SKM-1 (cell line): ENCODE results near the gene TXNRD2.

ENCODE experiments used
- DNase-seq: peaks from one replicate; lab custom pipeline; 2025; ENCODE audit not compliant: unreplicated experiment; lab: John Stamatoyannopoulos, UW

Gene TXNRD2

DNA sequence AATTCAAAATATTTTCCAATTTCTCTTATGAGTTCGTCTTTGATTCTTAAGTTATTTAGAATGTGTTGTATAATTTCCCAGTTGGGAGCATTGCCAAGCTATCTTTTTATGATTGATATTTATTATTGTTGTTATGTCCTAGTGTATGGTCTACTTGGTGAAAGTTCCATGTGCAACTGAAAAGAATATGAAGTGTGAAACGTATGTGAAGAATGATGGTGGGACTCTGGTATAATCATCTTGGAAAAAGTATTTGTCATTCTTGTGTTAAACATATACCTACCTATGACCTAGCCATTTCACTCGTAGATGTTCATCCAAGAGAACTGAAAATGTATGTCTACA lies 75.0 kb downstream of the TXNRD2 start:
- no peak for DNase-seq

DNA sequence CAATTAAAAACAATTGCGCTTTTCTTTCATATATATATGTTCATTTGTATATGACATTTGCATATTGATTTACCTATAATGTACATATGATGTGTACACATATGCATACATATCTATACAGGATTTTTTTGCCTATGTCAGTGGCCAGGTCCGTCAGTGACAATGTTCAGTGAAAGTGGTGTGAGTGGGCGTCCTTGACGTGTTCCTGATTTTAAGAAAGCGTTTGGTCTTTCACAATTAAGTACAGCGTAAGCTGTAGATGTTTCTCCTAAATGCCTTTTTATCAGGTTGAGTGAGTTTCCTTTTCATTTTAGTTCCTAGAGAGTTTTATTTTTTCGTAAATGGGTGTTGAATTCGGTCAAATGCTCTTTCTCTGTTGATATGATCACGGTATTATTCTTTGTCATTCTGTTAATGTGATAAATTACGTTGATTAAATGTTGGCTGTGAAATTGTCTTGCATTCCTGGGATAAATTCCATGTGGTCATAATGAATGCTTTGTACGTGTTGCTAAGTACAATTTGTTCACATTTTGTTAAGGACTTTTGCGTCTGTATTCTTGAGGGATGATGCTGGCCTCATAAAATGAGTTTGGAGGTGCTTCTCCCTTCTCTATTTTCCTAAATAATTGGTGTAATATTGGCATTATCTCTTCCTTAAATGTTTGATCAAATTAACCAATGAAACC lies 76.3 kb downstream of the TXNRD2 start:
- DNase-seq: no peak

DNA sequence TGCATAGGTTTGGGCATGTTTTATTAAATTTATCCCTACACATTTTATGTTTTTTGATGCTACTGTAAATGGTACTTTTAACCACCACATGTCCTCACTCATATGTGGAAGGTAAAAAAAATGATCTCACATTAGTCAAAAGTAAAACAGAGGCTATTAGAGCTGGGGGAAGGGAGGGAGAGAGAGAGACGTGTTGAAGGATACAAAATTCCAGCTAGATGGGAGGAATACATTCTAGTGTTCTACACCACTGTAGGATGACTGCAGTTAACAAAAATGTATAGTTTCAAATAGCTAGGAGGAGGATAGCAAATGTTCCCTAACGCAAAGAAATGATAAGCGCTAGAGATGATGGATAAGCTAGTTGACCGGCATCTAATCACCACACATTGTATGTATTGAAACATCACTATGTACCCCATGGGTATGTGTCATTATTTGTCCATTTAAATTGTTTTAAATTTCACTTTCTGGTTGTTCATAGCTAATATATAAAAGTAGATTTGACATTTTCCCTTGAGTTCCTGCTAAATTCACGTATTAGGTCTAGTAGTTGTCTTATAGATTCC lies 77.0 kb downstream of the TXNRD2 start:
- no peak for DNase-seq

DNA sequence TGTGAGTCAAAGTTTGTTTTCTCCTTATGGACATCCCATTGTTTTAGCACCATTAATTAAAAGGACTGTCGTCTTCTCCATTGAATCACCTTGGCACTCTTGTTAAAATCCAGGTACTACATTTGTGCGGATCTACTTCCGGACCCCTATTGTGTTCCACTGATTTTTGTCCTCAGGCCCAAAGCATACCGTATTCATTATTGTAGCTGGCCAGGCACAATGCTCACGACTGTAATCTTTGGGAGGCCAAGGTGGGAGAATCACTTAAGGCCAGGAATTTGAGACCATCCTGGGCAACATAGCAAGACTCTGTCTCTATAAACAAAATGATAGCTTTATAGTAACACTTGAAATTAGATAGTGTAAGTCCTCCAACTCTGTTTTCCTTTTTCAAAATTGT lies 78.0 kb downstream of the TXNRD2 start:
- DNase-seq: no peak

DNA sequence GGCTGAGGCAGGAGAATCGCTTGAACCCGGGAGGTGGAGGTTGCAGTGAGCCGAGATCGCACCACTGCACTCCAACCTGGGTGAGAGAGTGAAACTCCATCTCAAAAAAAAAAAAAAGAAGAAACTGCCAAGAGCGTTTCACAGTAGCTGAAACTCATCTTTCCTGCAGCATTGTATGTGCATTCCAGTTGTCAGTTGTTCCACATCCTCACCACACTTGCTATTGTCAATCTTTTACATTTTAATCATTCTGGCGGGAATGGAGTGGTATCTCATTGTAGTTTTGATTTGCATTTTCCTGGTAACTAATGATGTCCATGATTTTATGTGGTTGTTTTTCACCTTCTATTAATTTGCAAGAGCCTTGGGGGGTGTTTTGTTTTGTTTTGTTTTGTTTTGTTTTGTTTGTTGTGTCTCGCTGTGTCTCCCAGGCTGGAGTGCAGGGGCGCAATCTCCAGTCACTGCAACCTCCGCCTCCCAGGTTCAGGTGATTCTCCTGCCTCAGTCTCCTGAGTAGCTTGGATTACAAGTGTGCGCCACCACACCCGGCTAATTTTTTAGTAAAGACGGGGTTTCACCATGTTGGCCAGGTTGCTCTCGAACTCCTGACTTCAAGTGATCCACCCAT lies 78.9 kb downstream of the TXNRD2 start:
- no peak for DNase-seq

DNA sequence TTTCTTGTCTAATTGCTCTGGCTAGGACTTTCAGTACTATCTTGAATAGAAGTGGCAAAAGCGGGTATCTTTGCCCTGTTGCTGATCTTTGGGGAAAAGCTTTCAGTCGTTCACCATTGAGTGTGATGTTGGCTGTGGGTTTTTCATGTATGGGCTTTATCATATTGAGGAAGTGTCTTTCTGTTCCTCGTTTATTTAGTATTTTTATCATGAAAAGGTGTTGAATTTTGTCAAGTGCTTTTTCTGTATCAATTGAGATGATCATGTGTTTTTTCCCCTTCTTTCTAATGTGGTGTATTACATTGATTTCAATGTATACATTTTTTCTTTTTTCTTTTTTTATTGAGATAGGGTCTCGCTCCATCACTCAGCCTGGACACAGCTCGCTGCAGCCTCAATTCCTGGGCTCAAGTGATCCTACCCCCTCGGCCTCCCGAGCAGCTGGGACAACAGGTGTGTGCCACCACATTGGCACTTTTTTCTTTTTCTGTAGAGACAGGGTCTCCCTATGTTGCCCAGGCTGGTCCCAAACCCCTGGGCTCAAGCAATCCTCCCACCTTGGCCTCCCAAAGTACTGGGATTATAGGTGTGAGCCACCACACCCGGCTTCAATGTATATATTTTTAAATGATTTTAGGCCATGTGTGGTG lies 81.6 kb downstream of the TXNRD2 start:
- no peak for DNase-seq

DNA sequence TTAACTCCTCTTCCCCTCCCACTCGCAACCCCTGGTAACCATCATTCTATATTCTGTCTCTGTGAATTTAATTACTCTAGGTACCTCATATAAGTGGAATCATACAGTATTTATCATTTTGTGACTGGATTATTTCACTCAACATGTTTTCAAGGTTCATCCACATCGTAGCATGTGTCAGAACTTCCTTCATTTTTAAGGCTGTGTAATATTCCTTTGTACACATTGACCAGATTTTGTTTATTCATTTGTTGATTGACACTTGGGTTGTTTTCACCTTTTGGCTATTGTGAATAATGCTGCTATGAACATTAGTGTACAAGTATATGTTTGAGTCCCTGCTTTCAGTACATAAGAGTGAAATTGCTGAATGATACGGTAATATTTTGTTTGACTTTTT lies 84.2 kb downstream of the TXNRD2 start:
- DNase-seq: no peak

DNA sequence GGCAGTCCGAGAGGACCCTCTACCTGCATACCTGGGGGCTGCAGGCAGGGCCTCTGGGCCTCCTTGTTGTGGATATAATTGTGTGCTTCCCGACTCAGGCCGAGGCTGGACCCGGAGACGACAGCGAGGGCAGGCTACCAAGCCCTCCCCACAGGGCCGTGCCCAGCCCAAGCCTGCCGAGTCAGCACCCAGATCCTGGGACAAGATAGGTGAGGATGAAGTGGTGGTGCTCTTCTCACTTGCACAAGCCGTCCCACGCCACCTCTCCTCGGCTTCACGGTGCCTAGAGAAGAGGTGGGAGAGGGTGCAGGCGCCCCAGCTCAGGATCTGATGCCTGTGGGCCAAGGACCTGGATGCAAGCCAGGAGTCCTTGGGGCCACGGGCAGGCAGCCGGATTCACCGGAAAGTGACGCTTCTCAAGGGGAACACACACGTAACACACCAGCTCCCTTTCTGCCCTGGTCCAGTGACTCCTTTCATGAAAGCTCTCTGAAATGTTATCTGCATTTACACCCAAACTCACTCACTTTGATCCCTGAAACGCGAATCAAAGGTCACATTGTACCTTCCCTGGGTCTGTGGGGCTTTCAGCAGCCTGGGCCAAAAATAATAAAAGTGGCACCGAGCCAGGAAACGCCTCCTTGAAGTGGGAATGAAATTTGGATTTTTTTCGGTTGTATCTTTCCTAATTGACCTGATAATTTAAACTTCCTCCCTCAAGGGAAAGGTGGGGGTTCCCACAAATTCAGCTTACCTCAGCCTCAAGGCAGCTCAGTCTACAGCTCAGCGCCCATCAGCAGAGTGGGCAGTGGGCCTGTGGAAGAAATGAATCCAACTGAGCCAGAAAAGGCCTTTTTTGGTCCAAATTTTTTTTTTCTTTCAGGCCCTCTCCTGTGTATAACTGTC lies 85.9 kb downstream of the TXNRD2 start:
- DNase-seq: peak; percentile 30

DNA sequence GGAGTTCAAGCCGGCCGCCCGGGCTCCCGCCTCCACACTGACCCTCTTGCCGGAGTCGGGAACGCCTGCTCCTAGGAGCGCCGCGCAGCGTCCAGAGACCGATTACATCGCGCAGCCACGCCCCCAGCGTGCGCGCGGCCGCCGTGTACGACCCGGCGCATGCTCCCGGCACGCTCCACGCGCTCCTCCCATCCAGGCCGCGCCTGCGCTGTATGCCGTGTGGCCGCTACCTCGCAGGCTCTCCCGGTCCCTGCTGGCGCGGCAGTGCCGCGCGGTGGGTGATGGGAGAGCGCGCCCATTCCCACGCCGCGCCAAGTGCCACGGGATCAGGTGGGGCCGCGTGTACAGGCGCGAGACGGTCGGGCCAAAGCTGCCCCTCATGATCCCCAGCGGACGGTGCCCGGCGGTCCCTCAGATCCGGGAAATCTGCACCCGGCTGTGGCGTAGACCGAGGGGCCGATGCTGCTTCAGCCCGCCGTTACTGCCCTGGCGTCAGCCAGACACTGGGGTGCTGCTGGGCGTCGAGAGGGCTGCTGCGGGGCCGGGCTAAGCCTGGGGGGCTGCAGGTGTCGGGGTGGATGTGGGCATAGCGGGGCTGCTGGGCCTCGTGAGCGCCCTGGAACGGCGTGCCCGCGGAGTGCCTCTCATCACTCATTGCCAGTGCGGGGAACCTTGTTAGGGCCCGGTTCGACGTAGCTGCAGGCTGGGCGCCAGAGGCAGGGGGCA lies 86.7 kb downstream of the TXNRD2 start, which contains the start of the genes GNB1L and RTL10:
TSS of gene GNB1L (minus strand) at position 97 of the 726 bp plus-strand sequence. CDS start 33,519 bp downstream, outside the sequence.
TSS of gene RTL10 (minus strand) at position 97 of the 726 bp plus-strand sequence. CDS start 2,613 bp downstream, outside the sequence.
- peak; percentile 91 for DNase-seq

DNA sequence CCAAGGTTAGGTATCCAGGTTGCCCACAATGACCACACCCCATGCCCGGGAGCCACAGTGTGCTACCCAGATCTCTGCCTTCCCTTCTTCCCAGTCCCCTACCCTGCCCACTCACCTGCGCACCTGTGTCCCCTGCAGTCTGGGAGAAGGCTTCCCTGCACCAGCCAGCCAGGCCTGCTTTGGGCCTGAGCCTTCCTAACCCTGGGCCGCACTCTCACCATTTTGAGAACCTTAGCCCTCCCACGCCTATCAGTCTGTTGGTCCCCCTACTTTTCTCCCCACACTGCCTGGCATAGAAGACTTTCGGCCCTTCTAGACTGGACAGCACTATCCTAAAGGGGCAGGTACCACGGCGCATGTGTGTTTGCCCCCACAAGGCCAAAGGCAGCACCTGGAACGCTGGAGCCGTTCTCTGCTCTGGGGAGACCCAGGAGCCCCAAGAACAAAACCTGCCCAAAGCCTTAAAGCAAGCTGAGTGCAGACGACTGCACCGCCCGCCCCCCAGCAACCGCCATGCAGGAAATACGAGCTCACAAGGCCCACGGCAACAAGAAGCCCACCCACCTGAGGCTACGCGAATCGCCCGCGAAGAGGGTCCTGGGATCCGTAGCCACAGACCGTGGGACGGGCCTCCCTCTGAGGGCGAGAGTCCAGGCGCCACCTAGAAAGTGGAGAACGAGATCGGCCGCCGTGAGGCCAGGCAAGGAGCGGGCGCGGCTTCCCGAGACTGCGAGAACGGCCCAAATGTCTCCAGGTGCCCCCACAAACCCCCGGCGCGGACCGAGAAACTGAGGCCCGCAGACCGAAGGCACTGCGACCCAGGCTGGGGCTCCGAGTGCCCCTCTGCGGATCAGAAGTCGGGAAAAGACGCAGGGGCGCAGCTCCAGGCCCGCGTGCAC lies 87.5 kb downstream of the TXNRD2 start:
- DNase-seq: no peak

DNA sequence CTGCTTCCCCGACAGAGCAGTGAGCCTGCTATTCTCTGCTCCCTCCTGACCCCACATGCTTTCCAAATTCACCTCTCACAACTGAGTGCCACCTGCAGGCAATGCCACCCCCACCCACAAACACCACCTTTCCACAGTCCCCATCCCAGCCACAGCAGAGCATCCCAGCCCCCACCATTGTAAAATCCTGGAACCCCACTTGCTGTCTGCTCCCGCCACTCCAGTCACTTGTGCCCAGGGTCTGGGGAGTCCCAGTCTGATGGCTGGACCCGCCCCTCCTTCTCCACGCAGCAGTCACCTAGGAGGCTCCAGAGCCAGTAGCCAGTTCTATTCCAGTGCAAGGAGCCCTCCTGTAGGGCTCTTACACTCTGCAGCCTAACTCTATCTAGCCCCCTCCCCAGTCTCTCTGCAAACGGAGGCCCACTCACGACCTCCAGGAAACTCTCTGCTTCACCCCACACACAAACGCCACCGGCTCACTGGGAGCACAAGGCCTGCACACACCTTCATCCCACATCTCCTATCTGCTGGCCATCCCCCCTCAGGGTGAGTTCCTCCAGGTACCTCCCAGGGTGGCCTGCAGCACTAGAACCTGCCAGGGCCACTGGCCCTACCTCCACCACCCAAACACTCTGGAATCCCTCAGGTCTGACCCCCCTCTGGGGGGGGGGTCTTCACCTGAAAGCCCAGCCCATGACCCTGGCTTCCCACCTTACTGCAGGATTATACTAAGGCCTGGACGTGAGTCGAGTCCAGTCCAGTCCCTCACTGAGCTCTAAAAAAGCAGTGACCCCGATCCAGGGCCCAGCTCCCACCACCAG lies 88.3 kb downstream of the TXNRD2 start:
- DNase-seq: no peak

DNA sequence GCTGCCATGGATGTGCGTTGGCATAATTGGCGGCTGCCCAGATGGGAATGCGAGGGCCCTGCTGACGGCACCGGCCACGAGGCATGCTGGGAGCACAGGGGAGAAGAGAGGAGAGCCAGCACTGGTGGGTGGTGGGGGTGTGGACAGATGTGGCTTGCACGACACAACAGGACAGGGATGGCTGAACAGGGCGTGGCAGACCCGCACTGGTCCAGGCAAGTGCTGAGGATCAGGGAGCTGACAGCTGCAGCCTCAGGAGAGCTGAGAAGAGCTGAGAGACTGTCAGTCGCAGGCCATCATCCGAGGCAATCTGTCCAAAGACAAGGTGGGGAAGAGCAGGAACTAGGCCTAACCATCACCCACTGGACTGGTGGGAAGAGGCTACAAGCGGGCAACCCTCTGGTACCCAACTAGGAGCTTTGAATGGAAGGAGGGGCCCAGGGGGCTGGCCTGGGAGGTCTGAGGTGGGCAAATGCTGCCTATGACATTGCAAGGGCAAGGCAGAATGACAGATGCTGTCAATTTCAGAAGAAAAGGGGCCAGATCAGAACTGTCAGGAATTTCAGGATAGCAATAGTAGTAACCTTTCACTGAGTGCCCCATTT lies 89.3 kb downstream of the TXNRD2 start:
- DNase-seq: no peak

DNA sequence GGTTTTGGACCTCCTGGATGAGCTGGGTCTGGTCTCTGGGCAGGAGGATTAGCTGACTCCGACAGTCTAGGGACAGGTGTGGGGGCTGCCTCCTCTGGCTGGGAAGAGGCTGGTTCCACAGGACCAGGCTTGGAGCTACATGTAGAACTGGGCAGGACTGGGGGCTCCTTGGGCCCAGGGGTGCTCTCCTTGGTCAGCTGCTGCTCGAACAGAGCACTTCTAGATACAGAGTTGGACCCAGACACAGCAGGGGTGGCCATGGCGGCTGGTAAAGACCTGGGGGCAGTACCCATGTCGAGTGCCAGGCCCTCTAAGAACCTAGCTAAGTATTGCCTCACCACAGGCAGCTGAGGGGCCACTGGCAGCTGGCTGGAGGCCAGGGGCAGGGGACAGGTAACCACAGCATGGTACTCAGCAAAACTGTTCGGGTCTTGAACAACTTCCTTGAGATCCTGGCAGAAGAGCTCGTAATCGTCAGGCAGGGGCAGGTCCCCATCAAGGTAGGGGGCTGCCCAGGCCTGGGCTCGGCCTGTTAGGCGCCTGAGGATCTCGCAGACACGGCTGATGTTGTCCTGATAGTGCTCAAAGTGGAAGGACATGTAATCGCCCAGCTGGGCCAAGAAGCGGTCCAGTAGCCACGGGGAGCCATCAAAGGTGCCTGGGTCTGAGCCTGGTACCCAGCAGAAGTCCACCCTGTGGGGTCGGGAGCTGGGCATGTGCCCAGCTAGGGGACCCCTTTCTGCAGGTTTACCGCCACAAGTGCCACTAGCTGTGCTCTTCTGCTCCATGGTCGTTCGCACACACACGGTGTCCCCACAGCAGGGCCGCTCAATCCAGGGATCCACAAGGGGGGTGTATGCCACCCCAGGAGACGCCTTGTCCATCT lies 90.1 kb downstream of the TXNRD2 start:
- no peak for DNase-seq

DNA sequence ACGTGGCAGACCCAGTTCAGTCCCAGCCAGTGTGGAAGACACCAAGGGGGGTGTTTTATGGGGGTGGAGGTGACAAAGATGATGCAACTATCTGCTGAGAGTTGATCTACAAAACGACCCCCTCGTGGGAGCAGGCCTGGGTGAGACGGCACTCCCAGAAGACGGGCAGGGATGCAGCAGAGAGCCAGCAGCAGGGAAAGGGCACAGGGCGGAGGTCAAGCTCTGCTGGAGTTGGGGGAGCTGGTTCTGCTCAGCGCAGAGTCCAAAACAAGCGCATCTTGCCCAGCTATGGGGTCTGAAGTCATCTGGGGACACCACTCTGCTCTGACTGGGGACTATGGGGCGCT lies 90.9 kb downstream of the TXNRD2 start:
- no peak for DNase-seq

DNA sequence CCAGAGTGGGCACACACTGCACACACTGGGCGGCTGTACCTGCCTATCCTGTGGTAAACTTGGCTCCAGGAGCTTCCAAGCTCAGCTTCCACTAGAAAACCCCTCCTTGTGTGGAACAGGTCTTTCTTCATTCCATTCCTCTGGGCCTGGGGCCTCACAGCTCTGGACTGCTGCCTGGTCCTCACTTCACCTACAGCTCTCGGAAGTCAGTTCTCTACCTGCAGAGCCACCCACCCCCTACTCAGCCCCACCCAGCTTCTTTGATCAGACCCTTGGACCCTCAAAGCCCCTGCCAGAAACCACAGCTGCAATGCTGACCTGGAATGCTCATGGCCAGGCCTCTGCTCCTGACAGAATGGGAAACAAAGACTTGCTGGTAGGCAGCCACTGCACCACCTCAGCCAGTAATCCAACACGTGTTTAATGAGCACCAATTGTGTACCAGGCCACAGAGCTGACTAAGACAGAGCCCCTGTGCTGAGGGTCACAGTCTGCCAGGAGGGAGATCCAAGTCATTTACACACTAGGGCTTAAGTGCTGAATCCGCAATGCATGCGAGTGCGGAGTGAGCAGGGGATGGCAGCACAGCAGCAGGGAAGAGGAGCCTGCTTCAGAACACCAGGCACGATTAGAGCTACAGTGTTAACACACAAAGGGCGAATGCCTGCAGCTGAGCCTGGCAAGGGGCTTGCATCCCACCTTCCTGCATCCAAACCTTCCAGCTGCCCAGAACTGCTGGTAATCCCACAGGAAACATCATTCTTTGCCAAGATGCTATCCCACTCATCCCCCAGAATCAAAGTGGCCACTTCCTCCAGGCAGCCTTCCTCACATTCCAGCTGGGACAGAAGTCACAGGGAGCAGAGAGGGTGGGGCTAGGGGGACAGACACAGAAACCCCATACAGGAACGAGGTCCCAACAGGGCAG lies 91.5 kb downstream of the TXNRD2 start:
- no peak for DNase-seq
